Measurements from ENCODE around the gene VANGL2.

The VANGL2 gene

GRCh38 chr1:160429125-160429561 lies 28.8 kb downstream of the VANGL2 start:
- DNase-seq: no peak

DNA sequence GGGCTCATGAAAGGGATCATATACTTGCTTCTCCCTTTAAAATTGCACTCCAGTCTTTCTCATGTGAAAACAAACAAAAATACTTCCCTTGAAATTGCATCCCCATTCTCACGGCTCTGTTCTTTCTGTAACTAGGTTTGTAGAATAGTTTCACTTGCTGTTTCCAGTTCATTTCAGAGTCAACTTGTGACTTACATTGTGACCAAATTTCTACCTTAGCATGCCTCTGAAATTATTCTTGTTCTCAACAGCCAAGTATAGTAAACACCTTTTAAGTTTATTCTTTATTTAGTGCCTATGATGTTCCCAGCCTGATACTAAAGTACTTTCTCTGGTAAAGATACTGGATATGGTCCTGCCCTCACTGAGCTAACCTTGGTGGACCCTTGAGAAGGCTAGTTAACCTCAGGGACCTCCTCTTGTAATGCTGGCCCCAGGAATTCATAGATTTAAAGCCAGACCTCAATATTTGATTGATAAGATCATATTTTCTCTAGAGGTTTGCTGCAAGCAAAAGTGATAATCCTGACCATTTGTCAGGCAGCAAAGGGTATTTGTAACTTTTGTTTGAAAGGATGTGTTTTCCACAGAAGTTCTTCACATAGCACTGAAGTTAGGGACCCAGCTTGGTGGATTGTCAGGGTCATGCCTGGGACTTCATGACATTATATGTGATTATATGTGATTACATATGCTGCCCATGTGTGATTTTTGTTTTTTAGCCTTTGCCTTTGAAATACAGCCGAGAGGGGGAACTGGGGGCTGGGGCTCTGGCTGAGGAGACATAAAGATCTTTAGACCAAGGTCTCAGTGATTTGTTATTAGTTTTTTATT lies 29.6 kb downstream of the VANGL2 start:
- DNase-seq: no peak

DNA sequence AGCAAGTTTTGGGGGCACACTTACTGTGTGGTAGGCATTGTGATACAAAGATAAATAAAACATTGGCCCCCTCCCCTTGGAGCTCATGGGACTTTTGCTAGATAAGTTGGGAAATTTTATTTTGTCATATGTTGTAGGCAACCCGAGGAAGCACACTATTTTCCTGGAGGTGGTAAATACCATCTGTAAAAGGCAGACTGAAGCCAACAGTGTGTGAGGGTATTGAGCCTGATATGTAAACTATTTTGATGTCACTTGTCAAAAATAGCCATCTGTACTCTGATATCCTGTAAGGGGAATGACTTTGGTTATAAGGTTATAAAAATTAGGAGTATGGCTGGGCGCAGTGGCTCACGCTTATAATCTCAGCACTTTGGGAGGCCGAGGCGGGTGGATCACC lies 30.6 kb downstream of the VANGL2 start:
- DNase-seq: no peak

- no peak for DNase-seq
Observed at GRCh38 chr1:160431571-160431970, 31.2 kb downstream of the VANGL2 start.

- DNase-seq: no peak
Observed at GRCh38 chr1:160432371-160432786, 32.0 kb downstream of the VANGL2 start.

DNA sequence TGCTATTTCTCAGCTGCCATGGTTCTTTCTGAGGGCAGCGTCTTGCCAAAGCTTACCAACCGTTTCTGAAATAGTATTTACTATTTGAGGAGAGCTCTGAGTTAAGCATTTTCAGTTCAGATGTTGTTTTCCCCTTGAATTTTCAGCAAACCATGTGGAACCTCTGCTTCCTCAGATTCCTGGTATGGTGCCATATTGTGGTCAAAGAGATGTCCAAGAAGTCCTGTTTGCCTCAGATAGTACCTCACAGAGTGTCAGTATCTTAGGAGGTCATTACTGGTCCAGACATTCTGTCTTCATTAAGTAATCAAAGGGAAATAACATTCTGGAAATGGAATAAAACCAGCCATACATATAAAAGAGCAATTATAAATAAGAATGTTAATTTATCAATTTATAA lies 36.6 kb downstream of the VANGL2 start:
- no peak for DNase-seq

DNA sequence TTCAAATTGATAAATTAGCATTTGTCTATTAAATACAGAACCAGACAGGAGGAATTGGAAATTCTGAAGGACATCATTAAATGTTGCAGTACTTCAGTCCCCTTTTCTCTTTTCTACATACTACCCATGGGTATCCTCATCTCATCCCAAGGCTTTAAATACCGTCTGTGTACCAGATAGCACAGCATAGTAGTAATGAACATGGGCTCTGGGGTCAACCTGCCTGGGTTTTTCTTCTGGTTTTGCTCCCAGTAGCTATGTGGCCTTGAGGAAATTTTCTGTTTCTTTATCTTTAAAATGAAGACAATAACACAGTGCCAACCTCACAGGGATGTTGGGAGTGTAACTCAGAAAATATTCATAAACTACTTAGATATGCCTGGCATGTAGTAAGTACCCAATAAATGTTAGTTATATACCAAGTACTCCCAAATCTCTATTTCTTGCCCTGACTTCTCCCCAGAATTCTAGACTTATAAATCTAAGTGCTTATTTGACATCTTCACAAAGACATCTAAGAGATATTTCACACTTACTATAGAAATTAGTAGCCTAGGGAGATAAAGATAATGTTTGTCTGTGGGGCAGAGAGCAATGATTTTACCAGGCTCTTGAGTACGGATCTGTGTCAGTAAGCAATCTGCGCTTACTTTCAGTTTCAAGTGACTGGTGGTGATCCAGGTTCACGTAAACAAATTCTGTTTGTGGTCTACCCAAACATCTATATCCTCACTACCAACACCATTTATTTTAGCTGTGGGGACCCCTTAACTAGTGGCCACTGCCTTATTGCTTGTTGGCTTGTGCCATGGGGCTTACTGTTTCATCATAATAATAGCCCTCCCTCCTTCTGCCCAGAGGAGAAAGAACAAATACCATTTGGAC lies 37.3 kb downstream of the VANGL2 start:
- DNase-seq: no peak

- DNase-seq: no peak
Observed at GRCh38 chr1:160438317-160438918, 38.1 kb downstream of the VANGL2 start.

GRCh38 chr1:160438935-160439334 lies 38.6 kb downstream of the VANGL2 start:
- no peak for DNase-seq

DNA sequence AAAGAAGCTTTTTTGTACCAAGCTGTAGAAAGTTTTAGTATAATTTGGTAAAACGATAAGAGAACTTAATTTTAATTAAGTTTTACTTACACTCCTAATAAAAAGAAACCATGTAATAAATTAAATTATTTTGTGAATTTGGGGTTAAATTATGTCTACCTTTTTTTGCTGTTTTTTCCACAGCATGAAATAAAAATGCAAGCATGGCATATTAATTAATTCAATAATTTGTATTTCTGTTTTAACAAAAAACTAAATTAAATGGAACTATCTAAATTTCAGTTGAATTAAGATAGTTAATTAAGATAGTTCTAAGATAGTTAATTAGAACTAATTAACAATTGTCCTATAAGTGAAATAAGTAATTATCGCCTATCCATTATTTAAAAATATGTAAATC lies 39.4 kb downstream of the VANGL2 start:
- no peak for DNase-seq

DNA sequence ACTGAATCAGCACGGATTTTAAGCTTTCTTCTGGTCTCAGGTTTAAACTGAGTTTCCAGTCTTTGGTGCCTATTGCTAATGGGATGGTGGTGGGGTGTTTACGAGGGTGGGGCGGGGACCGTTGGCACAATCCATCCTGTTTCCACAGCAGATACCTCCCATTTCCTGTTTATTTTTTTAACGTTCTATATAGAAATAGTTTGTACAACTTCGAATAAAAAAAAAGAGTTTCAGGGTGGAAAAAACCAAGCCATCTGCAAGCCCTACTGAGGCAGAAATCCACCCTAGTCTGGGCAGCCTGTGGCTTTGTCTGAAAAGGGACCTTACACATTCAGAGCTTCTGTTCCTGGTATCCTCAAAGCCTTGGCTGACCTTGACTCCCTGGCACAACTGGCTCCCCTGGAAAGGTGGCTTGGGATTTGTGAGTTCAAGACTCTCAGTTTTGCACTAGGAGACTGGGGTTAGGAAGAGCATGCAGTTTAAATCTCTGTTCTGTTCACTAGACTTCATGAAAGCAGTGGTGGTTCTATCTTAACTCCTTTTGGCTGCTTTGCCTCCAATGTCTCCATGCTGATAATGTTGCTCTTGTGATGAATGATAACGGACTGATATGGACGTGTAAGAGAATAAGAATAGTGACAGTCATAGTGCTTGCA lies 46.7 kb downstream of the VANGL2 start:
- DNase-seq: no peak

DNA sequence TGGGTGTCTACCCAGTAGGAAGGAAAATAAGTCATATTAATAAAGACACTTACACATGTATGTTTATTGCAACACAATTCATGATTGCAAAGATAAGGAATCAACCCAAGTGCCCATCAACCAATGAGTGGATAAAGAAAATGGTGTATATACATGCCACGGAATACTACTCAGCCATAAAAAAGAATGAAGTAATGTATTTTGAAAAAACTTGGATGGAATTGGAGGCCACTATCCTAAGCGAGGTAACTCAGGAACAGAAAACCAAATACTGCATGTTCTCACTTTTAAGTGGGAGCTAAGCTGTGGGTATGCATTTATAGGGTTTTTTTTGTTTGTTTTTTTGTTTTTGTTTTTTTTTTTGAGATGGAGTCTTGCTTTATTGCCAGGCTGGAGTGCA lies 49.1 kb downstream of the VANGL2 start:
- DNase-seq: no peak

- DNase-seq: no peak
Observed at GRCh38 chr1:160451119-160451858, 50.9 kb downstream of the VANGL2 start.

- no peak for DNase-seq
Observed at GRCh38 chr1:160451859-160452232, 51.5 kb downstream of the VANGL2 start.

DNA sequence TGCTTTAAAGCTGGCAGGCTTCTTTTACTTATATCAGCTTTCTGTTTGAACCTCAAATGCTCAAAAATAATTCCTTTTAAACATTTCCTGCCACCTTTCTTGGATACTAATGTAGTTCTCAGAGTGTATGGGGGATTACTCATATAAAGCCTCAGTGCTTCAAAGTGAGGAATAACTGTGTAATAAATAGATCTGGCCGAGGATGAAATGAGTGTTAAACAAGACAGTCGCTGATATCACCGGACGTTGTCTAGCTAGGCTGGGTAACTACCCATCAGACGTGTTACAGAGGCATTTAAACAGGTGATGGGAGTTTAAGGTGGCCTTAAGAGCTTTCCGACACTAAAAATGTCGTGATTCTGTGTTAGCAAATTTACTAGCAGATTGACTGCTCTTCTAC lies 53.1 kb downstream of the VANGL2 start:
- DNase-seq: no peak

GRCh38 chr1:160454371-160455152 lies 54.2 kb downstream of the VANGL2 start:
- no peak for DNase-seq

DNA sequence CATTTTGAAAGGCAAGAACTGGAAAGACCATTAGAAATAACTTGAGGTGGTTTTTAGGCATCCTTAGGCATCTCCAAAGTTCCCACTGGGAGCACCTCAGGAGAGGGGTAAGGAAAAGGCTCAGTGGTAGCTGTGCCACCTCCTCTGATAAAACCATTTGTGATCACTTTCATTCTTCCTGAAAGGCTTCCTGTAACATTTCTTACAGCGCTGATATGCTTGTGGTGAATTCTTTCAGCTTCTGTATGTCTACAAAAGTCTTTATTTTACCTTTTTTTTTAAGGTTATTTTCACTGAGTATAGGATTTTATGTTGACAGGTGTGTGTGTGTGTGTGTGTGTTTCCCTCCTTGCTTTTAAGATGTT lies 54.8 kb downstream of the VANGL2 start:
- DNase-seq: no peak

DNA sequence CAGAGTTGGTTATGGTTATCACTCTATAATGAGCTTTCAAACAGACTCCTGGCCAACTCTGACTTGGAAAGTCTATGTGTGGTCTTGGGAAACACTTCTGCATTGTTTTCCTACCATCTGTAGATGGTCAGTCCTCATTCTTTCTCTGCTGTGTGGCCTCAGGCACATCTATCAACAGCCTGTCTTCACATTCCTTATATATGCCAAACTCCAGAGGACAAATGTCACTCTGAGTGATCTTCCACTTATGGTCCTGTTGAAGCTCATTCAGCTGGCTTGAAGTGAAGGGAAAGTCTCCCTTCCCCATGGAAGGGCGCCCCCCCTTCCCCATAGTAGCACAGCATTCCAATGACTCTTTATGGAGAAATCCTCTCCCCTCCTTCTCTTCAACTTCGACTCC lies 58.7 kb downstream of the VANGL2 start:
- no peak for DNase-seq

GRCh38 chr1:160459687-160460086 lies 59.3 kb downstream of the VANGL2 start:
- no peak for DNase-seq

DNA sequence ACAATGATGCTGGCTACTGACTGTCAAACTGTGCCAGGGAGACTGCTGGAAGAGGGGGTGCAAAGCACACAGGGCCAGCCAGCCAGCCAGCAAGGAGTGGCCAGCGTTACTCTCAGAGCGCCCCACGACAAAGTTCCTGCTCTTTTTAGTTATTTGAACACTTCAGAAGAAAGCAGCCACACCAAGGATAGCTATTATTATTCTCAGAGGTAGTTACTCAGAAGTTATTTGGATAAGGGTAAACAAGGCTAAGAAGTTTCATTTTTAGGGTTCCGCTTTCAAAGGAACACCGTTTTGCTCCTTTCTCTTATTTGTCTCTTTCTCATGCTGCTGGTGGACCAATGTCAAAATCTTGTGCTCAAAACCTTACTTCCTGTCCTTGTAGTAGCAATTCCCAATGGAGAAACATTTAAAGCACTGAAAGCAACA lies 59.9 kb downstream of the VANGL2 start:
- DNase-seq: no peak

GRCh38 chr1:160460683-160461287 lies 60.4 kb downstream of the VANGL2 start:
- no peak for DNase-seq

All from T1000 (cell line).